ENCODE data around the gene FOLR2. TPM values are rescaled to one million over a fixed set of nuclear protein-coding genes. Genes with fewer than 3 reads are reported as not detected.

Gene FOLR2
- total RNA-seq, 1 donor from 2014 or later = not detected

DNA sequence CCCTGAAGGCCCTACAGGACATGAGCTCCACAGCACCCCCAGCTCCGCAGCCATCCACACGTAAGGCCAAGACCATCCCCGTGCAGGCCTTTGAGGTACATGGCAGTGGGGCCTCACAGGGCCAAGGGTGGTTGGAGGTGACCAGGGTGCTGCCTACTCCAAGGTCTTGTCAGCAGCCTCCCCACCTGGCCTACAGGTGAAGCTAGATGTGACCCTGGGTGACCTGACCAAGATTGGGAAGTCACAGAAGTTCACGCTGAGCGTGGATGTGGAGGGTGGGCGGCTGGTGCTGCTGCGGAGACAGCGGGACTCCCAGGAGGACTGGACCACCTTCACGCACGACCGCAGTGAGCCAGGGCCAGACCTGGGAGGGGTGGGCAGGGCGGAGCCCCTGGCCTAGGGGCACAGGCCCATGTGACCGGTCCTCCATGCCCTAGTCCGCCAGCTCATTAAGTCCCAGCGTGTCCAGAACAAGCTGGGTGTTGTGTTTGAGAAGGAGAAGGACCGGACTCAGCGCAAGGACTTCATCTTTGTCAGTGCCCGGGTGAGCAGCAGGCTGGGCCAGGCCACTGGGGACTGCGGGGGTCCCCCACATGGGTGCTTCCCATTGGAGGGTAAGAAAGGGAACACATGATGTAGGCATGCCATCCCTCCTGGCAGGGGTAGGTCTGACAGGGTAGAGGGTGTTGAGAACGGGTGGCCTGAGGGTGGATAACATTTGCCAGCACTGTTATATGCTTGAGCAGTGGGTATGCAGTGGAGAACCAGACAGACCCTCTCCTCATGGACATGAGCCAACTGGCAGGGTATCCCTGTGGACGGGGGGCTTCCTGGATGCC is 13.6 kb downstream of the FOLR2 start:
- intact Hi-C loops (cut with micrococcal nuclease) = no loop called here

DNA sequence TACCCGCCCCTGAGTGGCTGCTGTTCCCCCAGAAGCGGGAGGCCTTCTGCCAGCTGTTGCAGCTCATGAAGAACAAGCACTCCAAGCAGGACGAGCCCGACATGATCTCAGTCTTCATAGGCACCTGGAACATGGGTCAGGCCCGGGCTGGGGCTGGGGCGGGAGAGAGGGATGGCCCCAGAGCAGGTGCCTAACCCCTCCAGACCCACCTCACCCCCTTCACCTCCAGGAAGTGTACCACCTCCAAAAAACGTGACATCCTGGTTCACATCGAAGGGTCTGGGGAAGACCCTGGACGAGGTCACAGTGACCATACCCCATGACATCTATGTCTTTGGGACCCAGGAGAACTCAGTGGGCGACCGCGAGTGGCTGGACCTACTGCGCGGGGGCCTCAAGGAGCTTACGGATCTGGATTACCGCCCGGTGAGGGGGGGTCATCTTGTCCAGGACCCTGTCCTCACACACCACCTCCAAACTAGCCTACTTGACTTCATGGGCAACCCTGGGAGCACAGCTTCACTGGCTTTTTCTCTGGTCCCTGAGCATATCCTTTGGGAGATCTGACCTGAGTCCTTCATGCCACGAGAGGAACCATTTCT is 14.3 kb downstream of the FOLR2 start:
- intact Hi-C loops (cut with micrococcal nuclease) = no loop called here

DNA sequence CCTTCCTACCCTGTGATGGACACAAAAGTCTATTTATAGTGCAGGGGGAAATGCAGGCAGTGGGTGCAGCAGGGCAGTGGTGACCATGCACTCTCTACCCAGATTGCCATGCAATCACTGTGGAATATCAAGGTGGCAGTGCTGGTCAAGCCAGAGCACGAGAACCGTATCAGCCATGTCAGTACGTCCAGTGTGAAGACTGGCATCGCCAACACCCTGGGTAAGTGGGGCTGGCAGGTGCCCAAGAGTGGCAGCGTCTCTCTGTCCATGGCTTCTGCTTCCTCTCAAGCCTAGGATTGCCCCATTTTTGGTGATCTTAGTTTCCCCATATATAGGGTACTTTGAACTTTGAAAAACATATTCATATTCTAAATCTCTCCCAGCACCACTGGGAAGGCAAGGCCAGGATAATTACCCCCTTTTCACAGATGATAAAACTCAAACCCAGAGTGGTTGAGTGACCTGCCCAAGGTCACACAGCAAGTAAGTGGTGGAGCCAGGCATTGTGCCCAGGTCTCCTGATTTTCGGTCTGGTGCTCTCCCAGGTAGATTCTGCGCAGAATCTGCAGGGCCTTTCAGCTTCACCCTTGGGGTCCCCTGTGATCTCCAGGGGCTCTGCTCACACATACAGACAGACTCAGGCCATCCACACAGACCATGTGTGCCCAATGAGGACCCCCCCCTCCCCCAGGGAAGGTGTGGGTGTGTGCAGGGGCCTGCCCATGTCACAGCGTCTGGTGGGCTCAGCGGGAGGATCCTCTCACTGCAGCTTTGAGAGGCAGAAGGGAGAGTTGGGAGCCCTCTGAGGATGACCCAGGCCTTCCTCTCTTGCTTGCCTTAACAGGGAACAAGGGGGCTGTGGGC is 15.0 kb downstream of the FOLR2 start:
- intact Hi-C loops (cut with micrococcal nuclease) = no loop called here

DNA sequence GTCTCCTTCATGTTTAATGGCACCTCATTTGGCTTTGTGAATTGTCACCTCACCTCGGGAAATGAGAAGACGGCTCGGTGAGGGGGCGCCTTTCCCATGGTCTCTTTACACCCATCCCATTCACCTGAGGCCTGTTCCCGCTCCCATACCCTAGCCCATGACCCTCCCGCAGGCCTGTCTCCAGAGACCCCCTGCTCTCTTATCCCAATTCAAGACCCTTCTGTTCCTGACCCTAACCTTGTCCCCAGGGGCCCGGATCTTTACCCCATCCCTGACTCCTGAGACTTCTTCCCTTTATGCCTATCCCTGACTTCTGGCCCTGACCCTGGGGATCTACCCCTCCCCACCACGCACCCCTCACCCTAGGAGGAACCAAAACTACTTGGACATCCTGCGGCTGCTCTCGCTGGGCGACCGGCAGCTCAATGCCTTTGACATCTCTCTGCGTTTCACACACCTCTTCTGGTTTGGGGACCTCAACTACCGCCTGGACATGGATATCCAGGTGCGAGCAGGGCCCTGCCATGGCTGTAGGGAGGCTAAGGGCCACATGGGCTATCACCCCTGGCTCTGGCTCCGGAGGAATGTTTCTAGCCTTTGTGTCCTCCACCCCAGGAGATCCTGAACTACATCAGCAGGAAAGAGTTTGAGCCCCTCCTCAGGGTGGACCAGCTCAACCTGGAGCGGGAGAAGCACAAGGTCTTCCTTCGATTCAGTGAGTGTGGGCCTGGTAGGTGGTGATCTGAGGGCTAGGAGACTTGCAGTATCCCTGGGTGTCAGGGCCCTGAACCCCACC is 15.9 kb downstream of the FOLR2 start:
- intact Hi-C loops (cut with micrococcal nuclease) = no loop called here

DNA sequence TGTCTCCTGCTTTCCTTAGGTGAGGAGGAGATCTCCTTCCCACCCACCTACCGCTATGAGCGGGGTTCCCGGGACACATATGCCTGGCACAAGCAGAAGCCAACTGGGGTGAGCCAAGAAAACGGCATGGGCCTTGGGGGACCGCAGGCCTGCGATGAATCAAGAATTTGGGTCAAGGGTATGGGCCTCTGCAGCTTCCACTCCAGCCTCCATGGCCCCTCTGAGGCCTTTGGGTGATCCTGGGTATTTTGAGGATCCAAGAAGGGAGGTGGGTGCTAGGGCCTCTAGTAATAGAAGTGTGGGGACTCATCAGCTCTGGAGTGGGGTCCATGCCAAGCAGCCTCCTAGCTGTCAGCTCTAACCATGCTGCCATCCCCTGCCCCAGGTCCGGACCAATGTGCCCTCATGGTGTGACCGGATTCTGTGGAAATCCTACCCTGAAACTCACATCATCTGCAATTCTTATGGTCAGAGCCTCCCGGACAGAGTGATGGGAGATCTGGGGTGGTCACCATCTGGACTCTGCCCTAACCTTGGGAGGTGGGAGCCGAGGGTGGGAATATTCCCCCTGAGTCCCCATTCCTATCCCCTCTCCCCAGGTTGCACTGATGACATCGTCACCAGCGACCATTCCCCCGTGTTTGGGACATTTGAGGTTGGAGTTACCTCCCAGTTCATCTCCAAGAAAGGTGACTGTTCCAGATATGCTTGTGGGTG is 16.6 kb downstream of the FOLR2 start:
- intact Hi-C loops (cut with micrococcal nuclease) = no loop called here

DNA sequence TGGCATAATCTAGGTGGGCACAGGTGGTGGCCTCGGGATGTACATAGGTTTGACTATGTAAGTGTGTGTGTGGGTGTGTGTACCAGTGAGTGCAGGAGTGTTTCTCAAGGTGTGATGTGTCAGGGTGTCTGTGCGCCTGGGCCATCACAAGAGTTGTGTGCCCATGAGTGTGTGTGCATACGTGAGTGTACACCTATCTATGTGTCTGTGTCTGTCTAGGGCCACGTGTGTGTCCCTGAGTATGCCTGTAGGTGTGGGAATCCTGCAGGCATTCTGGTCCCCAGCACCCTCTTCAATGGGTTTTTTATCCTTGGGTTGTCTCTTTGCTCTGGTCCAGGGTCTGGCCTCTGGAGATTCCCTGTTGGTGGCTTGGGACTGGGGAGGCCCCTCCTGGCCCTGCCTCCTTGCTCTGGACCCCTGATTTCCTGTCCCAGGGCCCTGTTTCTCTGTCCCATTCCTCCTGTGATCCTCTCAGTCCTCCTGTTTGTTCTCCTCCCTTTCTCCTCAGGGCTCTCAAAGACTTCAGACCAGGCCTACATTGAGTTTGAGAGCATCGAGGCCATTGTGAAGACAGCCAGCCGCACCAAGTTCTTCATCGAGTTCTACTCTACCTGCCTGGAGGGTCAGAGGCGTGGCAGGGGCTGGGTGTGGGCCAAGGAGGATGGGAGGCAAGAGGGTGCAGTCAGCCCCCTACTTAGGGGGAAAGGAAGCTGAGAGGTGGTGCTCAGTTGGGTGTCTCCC is 17.3 kb downstream of the FOLR2 start:
- intact Hi-C loops (cut with micrococcal nuclease) = no loop called here

DNA sequence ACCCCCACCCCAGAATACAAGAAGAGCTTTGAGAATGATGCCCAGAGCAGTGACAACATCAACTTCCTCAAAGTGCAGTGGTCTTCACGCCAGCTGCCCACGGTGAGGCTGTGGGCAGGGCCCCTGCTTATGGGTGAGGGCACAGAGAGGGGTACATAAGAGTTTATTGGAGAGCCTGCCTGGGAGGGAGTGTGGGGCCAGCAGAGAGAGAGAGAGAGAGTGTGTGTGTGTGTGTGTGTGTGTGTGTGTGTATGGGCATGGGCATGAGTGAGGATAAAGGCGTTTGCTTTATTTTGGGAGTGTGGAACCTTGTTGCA is 17.9 kb downstream of the FOLR2 start:
- intact Hi-C loops (cut with micrococcal nuclease) = no loop called here

DNA sequence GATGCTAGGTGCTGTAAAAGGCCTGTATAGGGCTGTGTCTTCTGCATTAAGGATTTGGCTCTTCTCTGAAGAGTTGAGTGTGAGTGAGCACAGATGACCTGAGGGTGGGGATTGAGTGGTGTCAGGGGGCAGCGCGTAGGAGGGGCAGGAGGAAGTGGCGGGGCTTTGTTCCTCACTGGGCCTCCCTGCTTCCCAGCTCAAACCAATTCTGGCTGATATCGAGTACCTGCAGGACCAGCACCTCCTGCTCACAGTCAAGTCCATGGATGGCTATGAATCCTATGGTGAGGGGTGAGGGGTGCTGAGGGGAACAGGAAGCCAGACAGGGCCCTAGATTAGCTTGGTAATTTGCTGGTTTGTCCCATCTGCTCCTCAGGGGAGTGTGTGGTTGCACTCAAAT is 18.3 kb downstream of the FOLR2 start:
- intact Hi-C loops (cut with micrococcal nuclease) = no loop called here

DNA sequence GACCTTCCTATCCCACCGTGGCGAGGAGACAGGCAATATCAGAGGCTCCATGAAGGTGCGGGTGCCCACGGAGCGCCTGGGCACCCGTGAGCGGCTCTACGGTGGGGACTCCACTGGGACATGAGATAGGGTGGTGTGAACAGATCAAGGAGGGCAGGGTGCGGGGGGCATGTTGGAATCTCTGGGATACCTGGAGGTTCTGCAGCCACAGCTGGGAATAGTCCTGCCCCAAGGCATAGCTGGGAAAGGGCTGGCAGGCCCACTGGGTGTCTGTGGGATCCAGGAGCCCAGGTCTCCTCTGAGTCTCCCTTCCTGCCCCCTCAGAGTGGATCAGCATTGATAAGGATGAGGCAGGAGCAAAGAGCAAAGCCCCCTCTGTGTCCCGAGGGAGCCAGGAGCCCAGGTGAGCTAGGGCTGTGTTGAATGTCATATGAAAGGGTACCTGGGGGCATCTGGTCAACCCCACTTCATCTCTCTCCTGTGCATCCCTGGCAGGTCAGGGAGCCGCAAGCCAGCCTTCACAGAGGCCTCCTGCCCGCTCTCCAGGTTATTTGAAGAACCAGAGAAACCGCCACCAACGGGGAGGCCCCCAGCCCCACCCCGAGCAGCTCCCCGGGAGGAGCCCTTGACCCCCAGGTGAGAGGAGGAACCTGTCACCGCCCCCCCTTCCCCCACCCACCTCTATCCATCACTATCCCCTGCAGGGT is 18.9 kb downstream of the FOLR2 start:
- intact Hi-C loops (cut with micrococcal nuclease) = no loop called here

DNA sequence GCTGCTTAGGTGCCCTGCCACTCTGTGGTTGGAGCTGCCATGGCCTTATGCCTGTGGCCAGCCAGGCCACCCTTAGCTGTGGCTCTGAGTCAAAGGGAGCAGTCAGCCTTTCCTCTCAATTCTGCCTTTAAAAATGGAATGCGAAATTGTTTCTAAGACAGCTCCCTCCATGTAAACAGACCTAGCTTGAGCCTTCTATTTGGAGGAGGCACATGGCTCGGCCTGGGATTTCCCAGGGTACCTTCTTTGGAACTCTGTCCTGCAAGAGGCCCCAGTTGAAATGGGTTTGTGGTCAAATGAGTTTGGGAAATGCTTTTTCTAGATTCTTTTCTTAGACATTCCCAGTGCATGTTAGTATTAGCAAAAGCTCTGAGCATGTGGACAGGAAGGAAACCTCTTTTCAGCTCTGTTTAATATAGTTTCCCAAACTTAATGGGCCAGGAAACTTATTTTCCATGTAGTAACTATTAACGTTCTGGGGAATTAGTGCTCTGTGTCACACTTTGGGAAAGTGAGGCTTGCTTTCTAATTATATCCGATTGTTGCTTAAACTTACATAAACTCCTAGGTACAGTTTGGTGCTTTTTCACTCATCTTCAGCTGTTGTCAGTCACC is 19.6 kb downstream of the FOLR2 start:
- intact Hi-C loops (cut with micrococcal nuclease) = no loop called here

DNA sequence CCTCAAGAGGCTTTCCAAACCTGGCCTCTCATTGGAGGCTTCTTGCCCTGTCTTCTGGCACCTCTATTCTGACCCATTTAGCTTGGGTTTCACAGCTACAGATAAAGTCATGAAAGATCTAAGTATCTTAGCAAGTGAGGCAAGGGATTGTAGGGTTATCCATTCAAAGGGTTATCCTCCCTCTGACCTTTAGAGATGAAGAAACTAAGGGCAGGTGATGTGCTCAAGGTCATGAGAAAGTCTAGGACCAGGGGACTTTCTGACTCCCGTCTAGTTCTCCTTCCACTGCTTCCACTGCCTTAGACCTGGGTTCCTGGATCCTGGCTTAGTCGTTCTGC is 20.1 kb downstream of the FOLR2 start:
- intact Hi-C loops (cut with micrococcal nuclease) = no loop called here

DNA sequence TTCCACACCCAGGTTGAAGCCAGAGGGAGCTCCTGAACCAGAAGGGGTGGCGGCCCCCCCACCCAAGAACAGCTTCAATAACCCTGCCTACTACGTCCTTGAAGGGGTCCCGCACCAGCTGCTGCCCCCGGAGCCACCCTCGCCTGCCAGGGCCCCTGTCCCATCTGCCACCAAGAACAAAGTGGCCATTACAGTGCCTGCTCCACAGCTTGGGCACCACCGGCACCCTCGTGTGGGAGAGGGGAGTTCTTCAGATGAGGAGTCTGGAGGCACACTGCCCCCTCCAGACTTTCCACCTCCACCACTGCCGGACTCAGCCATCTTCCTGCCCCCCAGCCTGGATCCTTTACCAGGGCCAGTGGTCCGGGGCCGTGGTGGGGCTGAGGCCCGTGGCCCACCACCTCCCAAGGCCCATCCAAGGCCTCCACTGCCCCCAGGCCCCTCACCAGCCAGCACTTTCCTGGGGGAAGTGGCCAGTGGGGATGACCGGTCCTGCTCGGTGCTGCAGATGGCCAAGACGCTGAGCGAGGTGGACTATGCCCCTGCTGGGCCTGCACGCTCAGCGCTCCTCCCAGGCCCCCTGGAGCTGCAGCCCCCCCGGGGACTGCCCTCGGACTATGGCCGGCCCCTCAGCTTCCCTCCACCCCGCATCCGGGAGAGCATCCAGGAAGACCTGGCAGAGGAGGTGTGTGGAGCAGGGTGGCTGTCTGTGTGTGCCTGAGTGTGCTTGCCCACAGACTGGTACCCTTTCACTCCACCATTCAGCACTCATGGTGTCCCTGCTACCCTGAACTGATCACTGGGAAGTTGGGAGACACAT is 20.7 kb downstream of the FOLR2 start:
- intact Hi-C loops (cut with micrococcal nuclease) = no loop called here

DNA sequence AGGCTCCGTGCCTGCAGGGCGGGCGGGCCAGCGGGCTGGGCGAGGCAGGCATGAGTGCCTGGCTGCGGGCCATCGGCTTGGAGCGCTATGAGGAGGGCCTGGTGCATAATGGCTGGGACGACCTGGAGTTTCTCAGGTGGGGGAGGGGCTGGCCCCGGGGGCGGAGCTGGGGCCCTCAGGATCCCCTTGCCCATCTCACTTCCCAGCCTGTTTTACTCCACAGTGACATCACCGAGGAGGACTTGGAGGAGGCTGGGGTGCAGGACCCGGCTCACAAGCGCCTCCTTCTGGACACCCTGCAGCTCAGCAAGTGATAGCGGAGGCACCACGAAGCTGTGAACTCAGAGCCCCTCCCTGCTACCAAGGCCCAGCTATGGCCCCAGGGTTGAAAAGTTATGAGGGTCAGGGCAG is 21.5 kb downstream of the FOLR2 start:
- intact Hi-C loops (cut with micrococcal nuclease) = loop anchor here (1.0 kb wide), 2 partner anchors 196 to 213 kb away; partner anchors contain the start of gene CLPB

DNA sequence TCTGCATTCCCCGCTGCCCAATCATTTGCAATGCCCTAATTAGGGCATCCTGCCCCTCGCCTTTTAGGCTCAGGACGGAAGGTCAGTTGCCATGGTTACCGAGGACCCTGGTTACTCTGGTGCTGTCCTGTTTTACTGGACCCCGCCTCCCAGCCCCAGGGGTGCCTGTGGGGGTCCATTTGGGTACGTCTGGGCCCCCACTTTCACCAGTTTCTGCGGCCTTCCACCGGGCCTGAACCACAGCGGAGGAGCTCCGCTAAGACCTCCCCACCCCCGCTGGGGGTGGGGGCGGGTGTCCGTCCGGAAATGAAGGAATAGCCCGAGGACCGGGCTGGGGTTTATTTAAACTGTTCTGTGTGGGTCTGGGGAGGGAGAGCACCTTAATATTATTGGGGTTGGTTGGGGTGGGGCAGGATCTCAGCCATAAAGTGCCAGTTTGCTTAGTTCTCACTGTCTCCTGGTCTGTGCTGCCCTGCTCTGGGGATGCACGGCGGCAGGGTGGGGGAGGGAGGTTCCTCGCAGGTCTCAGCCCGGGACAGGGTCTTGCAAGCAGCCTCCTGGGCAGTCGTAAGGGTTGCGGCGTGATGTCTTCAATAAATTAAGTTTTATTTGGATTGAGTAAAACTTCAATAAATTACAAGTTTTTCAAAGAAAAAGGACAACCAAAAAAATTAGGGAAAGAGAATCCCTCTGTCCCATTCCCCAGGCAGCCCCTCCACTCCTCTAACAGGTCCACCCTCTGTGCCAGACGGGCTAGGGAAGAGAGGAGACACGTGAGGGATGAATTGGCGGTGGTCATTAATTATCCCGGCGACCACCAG is 22.1 kb downstream of the FOLR2 start:
- intact Hi-C loops (cut with micrococcal nuclease) = loop anchor here (1.0 kb wide), 2 partner anchors 196 to 213 kb away; partner anchors contain the start of gene CLPB

DNA sequence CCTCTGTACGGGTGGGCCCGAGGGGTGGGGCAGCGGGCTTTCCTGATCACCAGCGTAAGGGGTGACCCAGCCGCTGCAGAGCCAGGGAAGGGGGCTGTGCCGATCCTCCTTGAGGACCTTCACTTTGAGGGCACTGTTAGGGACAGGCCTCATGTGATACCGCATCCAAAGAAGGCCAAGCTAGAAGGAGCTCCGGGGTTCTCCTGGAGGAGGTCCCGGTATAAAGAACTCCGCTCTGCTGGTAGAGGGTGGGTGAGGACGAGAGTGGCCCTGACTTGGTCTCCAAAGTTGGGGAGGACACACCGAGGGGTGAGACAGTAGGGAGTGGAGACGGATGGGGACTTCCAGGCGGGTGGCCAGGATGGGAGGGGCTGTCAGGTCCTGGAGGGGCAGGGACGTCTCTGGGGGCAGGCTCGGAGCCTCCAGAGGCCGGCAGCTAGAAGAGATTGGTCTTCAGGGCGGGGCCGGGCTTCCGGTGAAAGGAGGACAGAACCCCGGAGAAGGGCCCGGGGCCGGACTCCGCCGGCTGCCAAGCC is 22.8 kb downstream of the FOLR2 start:
- intact Hi-C loops (cut with micrococcal nuclease) = no loop called here

DNA sequence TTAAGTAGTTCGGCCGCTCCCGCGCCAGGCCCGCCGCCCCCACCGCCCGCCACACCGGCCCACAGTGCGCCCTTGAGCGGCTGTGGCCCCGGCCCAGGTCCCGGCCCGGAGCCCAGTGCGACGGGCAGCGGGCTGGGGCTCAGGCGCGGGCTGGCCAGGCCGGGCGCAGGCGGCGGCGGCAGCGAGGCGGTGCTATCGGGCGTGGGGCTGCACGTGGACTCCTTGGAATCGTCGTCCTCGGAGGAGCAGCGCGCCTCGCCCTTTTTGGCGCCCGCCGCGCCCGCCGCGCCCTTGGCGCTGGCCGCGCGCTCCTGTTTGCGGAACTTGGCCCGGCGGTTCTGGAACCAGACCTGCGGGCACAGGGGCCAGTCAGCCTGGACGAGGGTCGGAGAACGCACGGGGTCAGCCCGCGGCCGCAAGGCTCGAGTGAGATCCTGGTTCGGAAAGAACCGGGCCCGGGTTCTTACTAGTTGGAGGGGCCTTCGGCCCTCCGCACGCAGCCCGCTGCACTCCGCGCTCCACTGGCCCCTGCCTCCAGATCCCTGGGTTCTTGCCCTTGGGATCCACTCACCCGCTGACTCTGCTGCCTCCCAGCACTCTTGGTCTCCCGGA is 23.4 kb downstream of the FOLR2 start:
- intact Hi-C loops (cut with micrococcal nuclease) = loop anchor here (2.0 kb wide), 1 partner anchor 57 kb away; no protein-coding TSS in a partner anchor

All from T-helper 1 cell treated with Interleukin-12 subunit alpha and Interleukin-12 subunit beta and Interleukin-4 antibody, amounts not matched to agents 30 ng/mL and 1 ng/mL, for 36 hours (primary cell).